ENCODE measurements around the gene SPATA46.

- TF ChIP-seq POLR2A (IDR thresholded peaks at IDR 0.05), result no peak
- no peak for TF ChIP-seq CTCF (IDR thresholded peaks at IDR 0.05)
- no peak for TF ChIP-seq EP300 (IDR thresholded peaks at IDR 0.05)
Measured at GRCh38 chr1:162353702-162354101, 23.0 kb downstream of the SPATA46 start.
